CD4-positive, alpha-beta T cell treated with Interleukin-4 for 4 hours (primary cell): ENCODE data around the gene CCDC70.
A peak's percentile ranks its signal among the peaks of the same experiment; 100 is the strongest.
"Not testable (repeated sequence)": the region's sequence is repeated elsewhere in the genome, so short reads cannot be mapped to it uniquely, and the experiment has no call there.

Experiments used
- DNase-seq: peaks from one replicate; pipeline ENCODE4 v3.0.0-alpha.2; 2020

The CCDC70 gene

GRCh38 chr13:51861723-51862300 lies at the start of gene CCDC70:
Gene CCDC70 (plus strand): TSS chr13:51861969. CDS start chr13:51865412, 3,443 bp downstream.
- DNase-seq: no peak

- no peak for DNase-seq
Observed at GRCh38 chr13:51814071-51814470, 47.7 kb upstream of the CCDC70 start.

- peak; percentile 81 for DNase-seq
Observed at GRCh38 chr13:51814825-51815650, 46.7 kb upstream of the CCDC70 start.

- no peak for DNase-seq
Observed at GRCh38 chr13:51815848-51816247, 45.9 kb upstream of the CCDC70 start.

DNA sequence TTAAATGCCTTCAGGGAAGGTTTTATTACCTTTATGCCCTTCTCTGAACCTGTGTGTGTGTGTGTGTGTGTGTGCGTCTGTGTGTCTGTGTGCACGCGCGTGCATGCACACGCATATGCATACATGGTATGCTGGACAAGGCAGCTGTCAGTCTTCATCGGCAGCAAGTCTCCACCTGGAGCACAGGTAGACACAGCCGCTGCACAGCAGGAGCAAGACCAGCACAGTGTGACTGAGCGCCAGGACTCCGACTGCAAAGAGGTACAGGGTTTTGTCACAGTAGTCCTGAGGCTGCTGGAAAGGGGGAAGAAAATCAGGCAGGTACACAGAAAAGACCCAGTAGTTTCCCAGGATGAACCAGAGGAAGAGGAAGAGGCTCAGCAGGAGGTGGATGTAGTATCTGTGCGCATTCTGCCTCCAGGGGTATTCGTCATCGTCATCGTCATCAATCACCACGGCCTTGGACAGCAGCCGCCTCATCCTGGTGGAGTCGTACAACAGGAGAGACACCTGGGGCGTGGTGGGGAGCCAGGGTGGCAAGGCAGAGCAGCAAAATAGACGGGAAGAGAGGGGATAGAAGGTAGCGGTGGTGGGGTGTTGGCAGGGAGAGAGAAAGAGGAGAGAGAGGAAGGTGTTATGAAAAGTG lies 45.0 kb upstream of the CCDC70 start:
- DNase-seq: no peak

GRCh38 chr13:51817717-51818116 lies 44.1 kb upstream of the CCDC70 start:
- DNase-seq: no peak

DNA sequence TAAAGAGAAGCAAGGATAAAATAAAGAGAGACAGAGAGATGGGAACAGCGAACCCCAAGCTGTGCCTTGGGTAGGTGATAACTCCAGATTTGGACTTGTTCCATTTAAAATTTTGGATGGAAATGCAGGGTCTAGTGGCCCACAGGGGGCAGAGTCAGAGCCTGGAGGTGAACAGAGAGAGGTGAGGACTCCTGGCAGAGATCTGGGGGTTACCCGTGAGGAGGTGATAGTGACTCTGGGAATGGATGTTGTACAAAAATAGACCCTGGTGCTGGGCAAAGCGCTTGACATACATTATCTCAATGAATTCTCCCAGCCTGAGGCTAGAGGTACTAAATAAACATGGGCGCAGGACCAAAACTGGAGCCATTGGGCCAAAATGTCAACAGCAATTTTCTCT lies 43.5 kb upstream of the CCDC70 start:
- DNase-seq: no peak

- DNase-seq: no peak
Observed at GRCh38 chr13:51818781-51819511, 42.8 kb upstream of the CCDC70 start.

GRCh38 chr13:51819544-51819943 lies 42.2 kb upstream of the CCDC70 start:
- no peak for DNase-seq

DNA sequence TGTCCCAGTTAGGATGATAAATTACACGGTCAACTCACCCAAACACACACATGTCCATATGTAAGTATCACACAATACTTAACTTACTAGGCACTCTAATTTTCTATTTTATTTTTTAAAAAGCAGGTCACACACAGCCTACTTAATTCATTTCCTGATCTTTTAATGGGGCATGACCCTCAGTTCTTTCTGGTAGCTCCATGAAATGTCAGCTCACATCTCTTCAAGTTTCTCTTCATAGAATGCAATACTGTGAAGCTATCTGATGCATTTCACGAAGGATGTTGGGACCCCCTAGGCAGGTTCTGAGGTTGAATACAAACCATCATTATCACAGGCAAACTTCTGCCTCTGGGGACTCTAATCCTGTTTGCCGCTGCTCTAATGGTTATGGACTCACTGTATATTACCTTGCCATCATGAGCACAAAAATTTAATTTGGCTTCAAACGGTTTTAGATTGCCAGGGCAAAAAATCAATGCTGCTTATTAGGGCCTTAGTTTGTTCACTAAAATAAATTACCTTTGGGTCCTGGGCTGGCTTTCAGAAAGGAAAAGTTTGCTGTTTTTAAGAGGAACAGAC lies 41.7 kb upstream of the CCDC70 start:
- DNase-seq: no peak

GRCh38 chr13:51821606-51822005 lies 40.2 kb upstream of the CCDC70 start:
- peak; percentile 55 for DNase-seq

DNA sequence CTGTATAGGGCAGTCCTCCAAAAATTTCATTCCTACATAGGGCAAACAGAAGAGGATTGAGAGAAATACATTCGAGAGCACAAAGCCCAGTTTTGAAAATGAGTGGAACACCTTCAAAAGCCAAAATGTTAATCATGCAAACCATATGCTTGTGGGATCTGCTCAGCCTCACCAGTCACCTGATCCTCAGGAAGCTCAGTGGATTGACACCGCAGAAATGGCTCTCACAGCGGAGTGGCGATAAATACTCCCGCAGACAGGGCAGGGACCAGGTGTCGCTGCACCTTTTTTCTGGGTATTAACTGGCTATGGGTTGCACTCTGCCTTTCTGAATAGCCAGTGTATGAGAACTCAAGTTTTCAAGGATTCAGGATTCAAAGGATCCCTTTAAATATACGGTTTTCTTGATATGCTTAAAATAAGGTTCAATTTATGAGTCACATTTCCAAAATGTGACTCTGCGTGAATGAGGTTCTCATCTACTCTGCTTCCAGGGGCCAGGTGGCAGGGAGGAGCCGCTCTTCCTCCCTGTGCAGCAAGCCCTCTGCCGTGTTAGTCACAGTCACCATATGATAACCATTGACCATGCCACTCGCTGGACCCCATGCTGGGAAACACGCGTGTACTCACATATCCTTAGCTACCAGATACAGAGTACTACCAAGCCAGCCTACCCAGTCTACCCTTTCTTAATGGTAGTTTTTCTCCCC lies 39.5 kb upstream of the CCDC70 start:
- peak; percentile 40 for DNase-seq

GRCh38 chr13:51823359-51823758 lies 38.4 kb upstream of the CCDC70 start:
- DNase-seq: no peak

DNA sequence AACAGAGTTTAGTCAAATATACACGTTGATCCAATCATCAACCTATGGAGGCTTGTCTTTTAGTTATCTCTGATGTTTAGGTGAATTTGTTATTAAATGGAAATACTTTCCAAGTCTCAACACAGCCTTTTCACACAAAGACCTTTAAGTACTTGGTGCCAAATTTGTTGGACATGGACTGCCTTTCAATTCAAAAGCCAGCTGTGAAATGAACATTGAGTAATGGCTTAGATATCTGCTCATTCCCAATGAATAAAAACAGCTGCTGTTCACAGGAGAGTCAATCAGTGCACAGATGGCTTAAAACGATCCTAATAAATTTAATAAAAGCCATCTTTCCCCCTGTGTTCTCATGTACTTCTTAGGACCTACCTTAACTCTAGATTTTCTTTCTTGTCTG lies 37.9 kb upstream of the CCDC70 start:
- no peak for DNase-seq

DNA sequence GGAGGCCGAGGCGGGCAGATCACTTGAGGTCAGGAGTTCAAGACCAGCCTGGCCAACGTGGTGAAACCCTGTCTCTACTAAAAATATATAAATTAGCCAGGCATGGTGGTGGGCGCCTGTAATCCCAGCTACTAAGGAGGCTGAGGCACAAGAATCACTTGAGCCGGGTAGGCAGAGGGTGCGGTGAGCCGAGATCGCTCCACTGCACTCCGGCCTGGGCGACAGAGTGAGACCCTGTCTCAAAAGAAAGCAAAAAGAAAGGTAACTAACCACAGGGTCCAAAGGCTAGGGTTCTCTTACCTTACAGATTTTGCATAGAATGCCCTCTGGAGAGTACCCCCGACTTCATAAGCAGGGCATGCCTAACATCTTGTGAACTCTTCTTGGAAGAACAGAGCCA lies 37.1 kb upstream of the CCDC70 start:
- not testable (repeated sequence) for DNase-seq

GRCh38 chr13:51825165-51825592 lies 36.6 kb upstream of the CCDC70 start:
- peak; percentile 83 for DNase-seq

- no peak for DNase-seq
Observed at GRCh38 chr13:51825681-51826254, 36.0 kb upstream of the CCDC70 start.

GRCh38 chr13:51826606-51827005 lies 35.2 kb upstream of the CCDC70 start:
- DNase-seq: no peak

DNA sequence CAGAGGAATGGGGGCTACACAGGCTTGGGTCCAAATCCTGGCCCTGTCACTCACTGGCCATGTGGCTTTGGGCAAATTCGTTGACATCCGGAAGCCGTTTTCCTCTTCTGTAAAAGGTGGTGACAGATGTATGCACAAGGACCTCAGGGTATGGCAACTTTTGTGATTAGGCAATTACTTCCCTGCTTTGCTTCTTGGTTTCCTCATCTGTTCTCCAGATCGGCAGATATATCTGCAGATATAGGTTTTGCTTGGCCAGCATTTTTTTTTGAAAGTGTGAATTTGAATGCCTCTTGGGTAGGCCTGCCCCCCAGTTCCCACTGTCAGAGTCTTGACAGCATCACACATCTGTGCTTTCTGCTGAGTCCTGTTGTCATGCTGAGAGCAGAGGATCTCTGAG lies 34.5 kb upstream of the CCDC70 start:
- no peak for DNase-seq

DNA sequence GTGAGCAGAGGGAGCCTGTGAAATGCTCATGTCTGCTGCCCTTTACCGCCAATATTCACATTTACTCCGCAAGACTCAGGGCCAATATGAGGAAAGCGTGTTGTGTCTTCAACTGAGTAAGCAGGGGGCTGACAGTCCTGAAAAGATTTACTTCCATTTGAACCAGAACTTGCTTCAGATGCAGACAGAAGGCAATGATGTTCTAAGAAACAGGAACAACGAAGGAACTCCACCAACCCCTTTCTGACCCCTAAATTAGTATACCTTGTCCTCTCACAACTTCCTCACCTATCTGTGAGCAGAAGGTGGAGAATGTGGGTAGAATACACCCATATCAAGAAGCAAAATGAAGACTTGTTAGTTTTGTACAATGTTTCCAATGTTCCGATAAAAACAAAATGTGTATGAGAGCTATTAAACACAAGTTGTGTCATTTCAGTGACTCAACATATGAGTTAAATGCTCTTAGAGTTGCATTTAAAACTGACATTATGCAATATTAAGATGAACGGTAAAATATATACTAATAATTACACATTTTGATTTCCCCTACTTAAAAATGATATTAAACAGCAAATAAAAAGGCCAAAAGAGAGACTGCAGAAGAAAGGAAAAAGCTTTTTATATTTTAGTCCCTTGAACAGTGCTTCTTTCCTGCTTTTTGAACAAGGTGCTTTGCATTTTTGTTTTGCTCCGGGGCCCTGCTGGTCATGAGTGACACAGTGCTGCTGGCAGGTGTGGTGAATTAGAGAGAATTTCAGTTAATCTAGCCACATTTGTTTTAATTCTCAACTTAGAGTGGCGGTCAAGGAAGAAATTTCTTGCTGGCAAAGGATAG lies 32.8 kb upstream of the CCDC70 start:
- no peak for DNase-seq

DNA sequence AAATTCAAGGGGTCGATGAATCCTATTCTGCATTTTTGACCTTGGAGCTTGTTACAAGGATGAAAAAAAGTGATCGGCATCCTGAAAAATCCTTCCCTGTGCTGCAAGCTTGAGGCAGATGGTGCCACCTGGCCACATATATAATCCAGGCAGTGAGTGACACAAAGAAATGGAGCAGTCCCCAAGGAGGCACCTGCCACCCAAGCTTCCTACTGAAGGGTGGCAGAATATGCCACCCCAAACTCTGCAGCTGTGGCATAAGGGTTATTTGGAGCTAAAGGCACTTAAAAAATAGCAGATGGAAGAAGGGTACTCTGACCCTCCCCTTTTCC lies 32.2 kb upstream of the CCDC70 start:
- DNase-seq: no peak
